ENCODE results near the gene AMER2. TPM values are rescaled to one million over a fixed set of nuclear protein-coding genes. Genes with fewer than 3 reads are reported as not detected.

The AMER2 gene
- total and polyA plus RNA-seq, 2 experiments from 2014 or later = 0.31 to 0.76 TPM

GRCh38 chr13:25181597-25181996, 9.5 kb upstream of the AMER2 start:
- Mint-ChIP-seq H3K36me3 (ENCODE audit: low read depth) (no peaks in the 10 kb centered on the region), H3K4me3 (no peak overlapping the region), H3K27me3 (ENCODE audit: insufficient read depth, low read depth, poor library complexity) (peaks cover 2% of the 10 kb centered on the region), H3K27ac (no peak overlapping the region), H3K4me1 (peaks cover 15% of the 10 kb centered on the region), H3K9me3 (no peaks in the 10 kb centered on the region)
- peak overlapping the region; percentile 91 for H2AFZ ChIP-seq
- H3K4me3 ChIP-seq = no peak overlapping the region
- no peaks in the 10 kb centered on the region for H4K20me1 ChIP-seq (replicated peaks; ENCODE audit: insufficient read depth)
- H3K4me2 ChIP-seq = no peak overlapping the region
- ATAC-seq (no peak), DNase-seq (ENCODE audit: low spot score) (no peak)
- no peaks in the 10 kb centered on the region for H3K79me2 ChIP-seq (replicated peaks; ENCODE audit: insufficient read depth)
- H3K27ac ChIP-seq (ENCODE audit: low read depth) = no peak overlapping the region
- no peaks in the 10 kb centered on the region for H3F3A ChIP-seq (replicated peaks; ENCODE audit: low read depth)
- H3K27me3 ChIP-seq (ENCODE audit: insufficient read depth) = no peaks in the 10 kb centered on the region
- TF ChIP-seq, protein P1, sequence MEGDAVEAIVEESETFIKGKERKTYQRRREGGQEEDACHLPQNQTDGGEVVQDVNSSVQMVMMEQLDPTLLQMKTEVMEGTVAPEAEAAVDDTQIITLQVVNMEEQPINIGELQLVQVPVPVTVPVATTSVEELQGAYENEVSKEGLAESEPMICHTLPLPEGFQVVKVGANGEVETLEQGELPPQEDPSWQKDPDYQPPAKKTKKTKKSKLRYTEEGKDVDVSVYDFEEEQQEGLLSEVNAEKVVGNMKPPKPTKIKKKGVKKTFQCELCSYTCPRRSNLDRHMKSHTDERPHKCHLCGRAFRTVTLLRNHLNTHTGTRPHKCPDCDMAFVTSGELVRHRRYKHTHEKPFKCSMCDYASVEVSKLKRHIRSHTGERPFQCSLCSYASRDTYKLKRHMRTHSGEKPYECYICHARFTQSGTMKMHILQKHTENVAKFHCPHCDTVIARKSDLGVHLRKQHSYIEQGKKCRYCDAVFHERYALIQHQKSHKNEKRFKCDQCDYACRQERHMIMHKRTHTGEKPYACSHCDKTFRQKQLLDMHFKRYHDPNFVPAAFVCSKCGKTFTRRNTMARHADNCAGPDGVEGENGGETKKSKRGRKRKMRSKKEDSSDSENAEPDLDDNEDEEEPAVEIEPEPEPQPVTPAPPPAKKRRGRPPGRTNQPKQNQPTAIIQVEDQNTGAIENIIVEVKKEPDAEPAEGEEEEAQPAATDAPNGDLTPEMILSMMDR (conservative IDR thresholded peaks at IDR 0.05; ENCODE audit: low read depth in 2 of 2) = no peak
- no peak for TF ChIP-seq ETS1 (IDR thresholded peaks at IDR 0.05)
- no peak for TF ChIP-seq STAT1 (IDR thresholded peaks at IDR 0.05; ENCODE audit: unreplicated experiment)
- TF ChIP-seq CREB1 (CRISPR knock-in tag; IDR thresholded peaks at IDR 0.05; ENCODE audit: low read depth) = no peak
- TF ChIP-seq EZH2 (IDR thresholded peaks at IDR 0.05; ENCODE audit: low read depth, unreplicated experiment) = no peak
- no peak for TF ChIP-seq ZNF462 (CRISPR knock-in tag; IDR thresholded peaks at IDR 0.05)
- TF ChIP-seq ZNF331 (CRISPR knock-in tag; IDR thresholded peaks at IDR 0.05; ENCODE audit: low read depth) = no peak
- no peak for TF ChIP-seq POLR2AphosphoS5 (IDR thresholded peaks at IDR 0.05; ENCODE audit: low read depth)
- no peak for TF ChIP-seq EZH2phosphoT487 (IDR thresholded peaks at IDR 0.05; ENCODE audit: unreplicated experiment)
- no peaks in the 10 kb centered on the region for H3K36me3 ChIP-seq (ENCODE audit: insufficient read depth)
- peaks cover 8% of the 10 kb centered on the region; the same call in 1 of the 2 replicates for H3K4me1 ChIP-seq (ENCODE audit: insufficient read depth)
- peaks cover 9% of the 10 kb centered on the region; the same call in 1 of the 2 replicates for H3K9me2 ChIP-seq (ENCODE audit: insufficient read depth)

Data from GM23338 (cell line).